Sigmoid colon (tissue), 3 donors: ENCODE measurements around the gene LDLRAD4.

Experiments used
- CTCF ChIP-seq, 4 experiments: fragments of 450-650 bp in 3 of 4; fragments of 200-600 bp in 1 of 4; IDR thresholded peaks; one replicate each; pipeline ENCODE4 v1.5.1; 2016 to 2019; ENCODE audit warnings: antibody characterized with exemption in 4 of 4, mild to moderate bottlenecking in 3 of 4, moderate library complexity in 2 of 4
- POLR2A ChIP-seq, 2 donors: fragments of 450-650 bp; IDR thresholded peaks; one replicate each; pipeline ENCODE4 v1.6.1; 2016; ENCODE audit warnings: antibody characterized with exemption in 2 of 2, mild to moderate bottlenecking in 2 of 2, moderate library complexity in 2 of 2

- TF ChIP-seq CTCF (IDR thresholded peaks at IDR 0.05) (no peak), POLR2A (IDR thresholded peaks at IDR 0.05) (no peak)
Measured at GRCh38 chr18:13522256-13522655, 303.7 kb downstream of the LDLRAD4 start.
